Smooth muscle cell (in vitro differentiated cells): ENCODE measurements around the gene SMAD6. TPM values are rescaled to one million over a fixed set of nuclear protein-coding genes. Genes with fewer than 3 reads are reported as not detected.

Experiments used
- DNase-seq: peaks from one replicate; lab custom pipeline; 2025; ENCODE audit not compliant: unreplicated experiment; lab: John Stamatoyannopoulos, UW
- H2AFZ ChIP-seq: fragments of 200-600 bp; sonication (generic); 2 replicates; pipeline ENCODE4 v1.6.0; 2016; ENCODE audit warnings: antibody characterized with exemption, low read depth, mild to moderate bottlenecking
- H3F3A ChIP-seq: fragments of 200-600 bp; sonication (generic); 2 replicates; pipeline ENCODE4 v1.6.0; 2017; ENCODE audit warnings: antibody characterized with exemption, low read depth
- H3K27ac ChIP-seq: fragments of 200-600 bp; sonication (generic); 2 replicates; pipeline ENCODE4 v1.5.1; 2016; ENCODE audit warnings: low read depth, mild to moderate bottlenecking
- H3K27me3 ChIP-seq: fragments of 200-600 bp; sonication (generic); 2 replicates; pipeline ENCODE4 v1.6.1; 2016; ENCODE audit warnings: low read depth, mild to moderate bottlenecking
- H3K36me3 ChIP-seq: fragments of 200-600 bp; sonication (generic); 2 replicates; pipeline ENCODE4 v1.5.1; 2016; ENCODE audit warnings: low read depth
- H3K4me1 ChIP-seq: fragments of 200-600 bp; sonication (generic); 2 replicates; pipeline ENCODE4 v1.5.1; 2016; ENCODE audit warnings: low read depth
- H3K4me2 ChIP-seq: fragments of 200-600 bp; sonication (generic); 2 replicates; pipeline ENCODE4 v1.6.0; 2016; ENCODE audit warnings: mild to moderate bottlenecking
- H3K4me3 ChIP-seq: fragments of 200-600 bp; sonication (generic); 2 replicates; pipeline ENCODE4 v1.5.1; 2016; ENCODE audit warnings: mild to moderate bottlenecking
- H3K79me2 ChIP-seq: fragments of 200-600 bp; sonication (generic); 2 replicates; pipeline ENCODE4 v1.6.0; 2016; ENCODE audit warnings: low read depth, mild to moderate bottlenecking
- H3K9ac ChIP-seq: fragments of 200-600 bp; sonication (generic); 2 replicates; pipeline ENCODE4 v1.6.0; 2016; ENCODE audit warnings: low read depth
- H3K9me3 ChIP-seq: fragments of 200-600 bp; sonication (generic); replicated peaks from 2 replicates; pipeline ENCODE4 v1.5.1; 2016; ENCODE audit warnings: low read depth
- H4K20me1 ChIP-seq: fragments of 200-600 bp; sonication (generic); 2 replicates; pipeline ENCODE4 v1.6.0; 2016; ENCODE audit warnings: low read depth
- CTCF ChIP-seq: fragments of 200-600 bp; sonication (generic); IDR thresholded peaks from 2 replicates; pipeline ENCODE4 v1.5.1; 2017; ENCODE audit warnings: borderline replicate concordance, mild to moderate bottlenecking, antibody characterized with exemption; ENCODE audit not compliant: insufficient read depth, poor library complexity, severe bottlenecking
- WGBS: methylation state at CpG from one replicate; pipeline ENCODE4 v1.1.7; 2016; ENCODE audit warnings: low lambda C conversion rate; 5-methylcytosine and 5-hydroxymethylcytosine counted together
- polyA plus RNA-seq: library from polyadenylated mRNA; unstranded; fragments of >200 nt; fragmentation: Nextera tagmentation; extraction: Ambion mirVana; gene quantifications from 2 replicates; pipeline ENCODE4 v1.2.1, GENCODE V29; 2016
- total RNA-seq: library from RNA; depleted of rRNA; stranded (reverse); fragments of >200 nt; gene quantifications from 2 replicates; pipeline ENCODE4 v1.2.3, GENCODE V29; 2014

The SMAD6 gene
- total and polyA plus RNA-seq, 2 experiments from 2014 or later, result 42.6 to 44.0 TPM

GRCh38 chr15:66782785-66783184 lies 80.7 kb downstream of the SMAD6 start:
- Histone ChIP-seq H3K79me2 (peaks cover 45% of the 10 kb centered on the region), H4K20me1 (peaks cover 68% of the 10 kb centered on the region), H3K36me3 (no peaks in the 10 kb centered on the region), H3K9me3 (no peaks in the 10 kb centered on the region), H3K27me3 (no peaks in the 10 kb centered on the region), H3K4me3 (no peak overlapping the region), H3K9ac (no peak overlapping the region), H3F3A (peaks cover 31% of the 10 kb centered on the region), H3K27ac (peak overlapping the region; percentile 43), H3K4me2 (no peak overlapping the region), H2AFZ (no peak overlapping the region), H3K4me1 (peaks cover 30% of the 10 kb centered on the region)
- no peak for DNase-seq
- TF ChIP-seq CTCF, result no peak
- 96% methylated on average over 3 of the region's 3 CpGs for WGBS

GRCh38 chr15:66783314-66783713 lies 81.3 kb downstream of the SMAD6 start:
- TF ChIP-seq CTCF, result no peak
- Histone ChIP-seq H3K4me1 (peaks cover 26% of the 10 kb centered on the region), H4K20me1 (peaks cover 63% of the 10 kb centered on the region), H3K27me3 (no peaks in the 10 kb centered on the region), H3K4me3 (no peak overlapping the region), H3K79me2 (peaks cover 39% of the 10 kb centered on the region), H3K9ac (no peak overlapping the region), H2AFZ (no peak overlapping the region), H3F3A (peaks cover 28% of the 10 kb centered on the region), H3K4me2 (no peak overlapping the region), H3K9me3 (no peaks in the 10 kb centered on the region), H3K27ac (peak overlapping the region; percentile 73), H3K36me3 (no peaks in the 10 kb centered on the region)
- DNase-seq, result no peak
- 68% methylated on average over 5 of the region's 5 CpGs for WGBS

GRCh38 chr15:66783725-66784124 lies 81.7 kb downstream of the SMAD6 start:
- peak overlapping the region; percentile 73 for H3K27ac ChIP-seq
- WGBS, result 96% methylated on average over 7 of the region's 7 CpGs
- H3K79me2 ChIP-seq, result peaks cover 35% of the 10 kb centered on the region
- no peak overlapping the region for H2AFZ ChIP-seq
- H4K20me1 ChIP-seq, result peaks cover 59% of the 10 kb centered on the region
- peaks cover 24% of the 10 kb centered on the region for H3K4me1 ChIP-seq
- no peak overlapping the region for H3K4me3 ChIP-seq
- no peaks in the 10 kb centered on the region for H3K27me3 ChIP-seq
- no peaks in the 10 kb centered on the region for H3K9me3 ChIP-seq
- H3K9ac ChIP-seq, result no peak overlapping the region
- no peak for TF ChIP-seq CTCF
- no peak overlapping the region for H3K4me2 ChIP-seq
- peaks cover 26% of the 10 kb centered on the region for H3F3A ChIP-seq
- DNase-seq, result no peak
- no peaks in the 10 kb centered on the region for H3K36me3 ChIP-seq

- H3K4me2 ChIP-seq, result no peak overlapping the region
- peaks cover 31% of the 10 kb centered on the region for H3K79me2 ChIP-seq
- H3K27me3 ChIP-seq, result no peaks in the 10 kb centered on the region
- peaks cover 26% of the 10 kb centered on the region for H3F3A ChIP-seq
- H3K9ac ChIP-seq, result no peak overlapping the region
- no peak overlapping the region for H3K4me3 ChIP-seq
- WGBS, result 97% methylated on average over 4 of the region's 4 CpGs
- peaks cover 55% of the 10 kb centered on the region for H4K20me1 ChIP-seq
- TF ChIP-seq CTCF, result no peak
- no peaks in the 10 kb centered on the region for H3K36me3 ChIP-seq
- H3K9me3 ChIP-seq, result no peaks in the 10 kb centered on the region
- H3K4me1 ChIP-seq, result peaks cover 21% of the 10 kb centered on the region
- no peak for DNase-seq
- no peak overlapping the region for H2AFZ ChIP-seq
- peak overlapping the region; percentile 73 for H3K27ac ChIP-seq
Observed at GRCh38 chr15:66784174-66784573, 82.1 kb downstream of the SMAD6 start.
